RWPE1 (cell line): Measurements from ENCODE around the gene NLGN1.

Source experiments
- CTCF ChIA-PET: fragments of 350-600 bp; sonication (Branson Sonifier 250); formaldehyde crosslinking; extraction: SDS; loops from one replicate; lab custom pipeline; 2021; lab: Yijun Ruan, JAX
- POLR2A ChIA-PET: fragments of 400-600 bp; formaldehyde crosslinking; extraction: SDS; loops from one replicate; lab custom pipeline; 2020; ENCODE audit warnings: antibody characterized with exemption; ENCODE audit not compliant: low non-redundant PET; lab: Yijun Ruan, JAX
- DNase-seq: peaks from one replicate; pipeline ENCODE4 v3.0.0; 2012; ENCODE audit warnings: low spot score
- H3K27ac ChIP-seq: fragments of 450-650 bp; 2 replicates; pipeline ENCODE4 v1.5.1; 2017
- TF ChIP-seq, protein P1 (sequence below): fragments of 450-650 bp; conservative IDR thresholded peaks from 2 replicates; pipeline ENCODE4 v1.5.1; 2017; ENCODE audit warnings: low read depth, mild to moderate bottlenecking

NLGN1 gene

DNA sequence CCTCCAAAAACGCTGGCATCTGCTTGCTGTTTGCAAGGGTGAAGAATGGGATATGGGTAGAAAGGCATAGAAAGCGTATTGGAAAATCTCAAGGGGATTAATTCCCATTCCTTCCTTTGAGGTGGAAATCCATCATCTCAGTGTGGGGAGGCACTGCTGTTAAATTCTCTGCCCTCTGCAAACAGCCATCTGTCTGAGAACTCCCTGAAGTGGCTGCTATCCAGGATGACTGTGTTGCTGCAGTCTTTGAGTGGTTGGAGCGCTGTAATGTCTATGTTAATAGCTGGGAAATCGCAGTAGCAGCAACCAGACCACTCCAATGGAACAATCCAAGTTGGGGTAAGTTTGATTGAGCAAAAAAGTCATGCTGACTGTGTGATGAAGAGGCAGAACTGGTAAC, 625.9 kb downstream of the NLGN1 start:
- no peak overlapping the region for H3K27ac ChIP-seq
- POLR2A ChIA-PET: no interaction called here
- DNase-seq: no peak
- CTCF ChIA-PET: no interaction called here
- TF ChIP-seq, protein P1, sequence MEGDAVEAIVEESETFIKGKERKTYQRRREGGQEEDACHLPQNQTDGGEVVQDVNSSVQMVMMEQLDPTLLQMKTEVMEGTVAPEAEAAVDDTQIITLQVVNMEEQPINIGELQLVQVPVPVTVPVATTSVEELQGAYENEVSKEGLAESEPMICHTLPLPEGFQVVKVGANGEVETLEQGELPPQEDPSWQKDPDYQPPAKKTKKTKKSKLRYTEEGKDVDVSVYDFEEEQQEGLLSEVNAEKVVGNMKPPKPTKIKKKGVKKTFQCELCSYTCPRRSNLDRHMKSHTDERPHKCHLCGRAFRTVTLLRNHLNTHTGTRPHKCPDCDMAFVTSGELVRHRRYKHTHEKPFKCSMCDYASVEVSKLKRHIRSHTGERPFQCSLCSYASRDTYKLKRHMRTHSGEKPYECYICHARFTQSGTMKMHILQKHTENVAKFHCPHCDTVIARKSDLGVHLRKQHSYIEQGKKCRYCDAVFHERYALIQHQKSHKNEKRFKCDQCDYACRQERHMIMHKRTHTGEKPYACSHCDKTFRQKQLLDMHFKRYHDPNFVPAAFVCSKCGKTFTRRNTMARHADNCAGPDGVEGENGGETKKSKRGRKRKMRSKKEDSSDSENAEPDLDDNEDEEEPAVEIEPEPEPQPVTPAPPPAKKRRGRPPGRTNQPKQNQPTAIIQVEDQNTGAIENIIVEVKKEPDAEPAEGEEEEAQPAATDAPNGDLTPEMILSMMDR: no peak

DNA sequence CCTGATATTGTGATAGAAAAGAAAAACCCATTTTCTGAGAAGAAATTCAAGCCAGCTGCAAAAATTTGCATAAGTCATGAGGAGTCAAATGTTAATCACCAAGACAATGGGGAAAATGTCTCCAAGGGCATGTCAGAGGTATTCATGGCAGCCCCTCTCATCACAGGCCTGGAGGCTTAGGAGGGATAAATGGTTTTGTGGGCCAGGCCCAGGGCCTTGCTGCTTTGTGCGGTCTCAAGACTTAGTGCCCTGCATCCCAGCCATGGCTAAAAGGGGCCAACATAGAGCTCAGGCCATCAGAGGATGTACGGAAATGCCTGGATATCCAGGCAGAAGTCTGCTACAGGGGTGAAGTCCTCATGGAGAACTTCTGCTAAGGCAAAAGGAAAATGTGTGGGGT, 631.1 kb downstream of the NLGN1 start:
- H3K27ac ChIP-seq: no peak overlapping the region
- ChIA-PET POLR2A (no interaction called here), CTCF (interaction anchor here (0.7 kb wide), 1 partner anchor 453 kb away, joined by 3 read pairs; no protein-coding TSS in a partner anchor)
- DNase-seq: no peak
- TF ChIP-seq, protein P1: no peak

DNA sequence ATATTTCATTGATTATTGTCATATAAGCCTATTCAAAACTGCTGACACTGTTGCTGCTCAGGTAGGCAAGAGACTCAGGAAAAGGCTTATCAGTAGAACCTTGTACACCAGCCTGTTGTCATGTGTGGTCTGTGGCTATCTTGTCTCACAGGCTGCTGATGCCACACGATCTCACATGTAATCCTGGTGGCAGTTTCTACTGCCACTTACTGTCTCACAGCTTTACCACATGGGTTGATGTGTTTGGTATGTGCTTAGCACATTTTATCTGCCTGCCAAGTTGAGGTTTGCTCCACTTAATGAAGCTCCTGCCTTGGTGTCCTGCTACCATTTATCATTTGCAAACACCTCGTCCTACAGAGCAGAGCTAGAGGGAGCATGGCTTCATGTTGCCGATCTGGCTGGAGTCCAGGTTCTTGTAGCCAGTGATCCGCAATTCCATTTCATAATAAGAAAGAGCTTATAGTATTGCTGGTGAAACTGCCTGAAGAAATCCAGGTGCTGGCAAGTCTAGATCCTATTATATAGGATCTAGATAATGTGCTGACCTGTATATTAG, 637.9 kb downstream of the NLGN1 start:
- H3K27ac ChIP-seq: no peak overlapping the region
- TF ChIP-seq, protein P1: no peak
- no peak for DNase-seq
- CTCF ChIA-PET: no interaction called here
- POLR2A ChIA-PET: no interaction called here

DNA sequence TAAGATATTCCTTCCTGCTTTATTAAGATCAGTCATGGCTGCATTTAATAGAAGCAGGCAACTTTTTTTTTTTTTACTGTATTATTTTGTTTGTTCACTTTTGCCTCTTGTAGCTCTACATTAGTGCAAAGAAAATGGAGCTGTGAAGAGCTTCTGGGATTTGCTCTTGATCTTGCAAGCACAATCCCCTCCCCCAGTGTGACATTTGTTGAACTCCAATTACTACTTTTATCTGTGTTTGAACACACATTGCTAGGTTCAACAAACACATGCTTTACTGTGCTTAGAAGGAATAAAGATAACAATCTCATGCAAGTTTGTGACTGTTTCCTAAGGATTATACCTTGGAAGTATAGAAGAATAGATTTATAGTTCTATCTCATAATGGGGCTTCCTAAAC, 648.8 kb downstream of the NLGN1 start:
- POLR2A ChIA-PET: no interaction called here
- TF ChIP-seq, protein P1: no peak
- H3K27ac ChIP-seq: no peak overlapping the region
- CTCF ChIA-PET: interaction anchor here (0.7 kb wide), 1 partner anchor 131 kb away, joined by 4 read pairs; no protein-coding TSS in a partner anchor
- DNase-seq: no peak

DNA sequence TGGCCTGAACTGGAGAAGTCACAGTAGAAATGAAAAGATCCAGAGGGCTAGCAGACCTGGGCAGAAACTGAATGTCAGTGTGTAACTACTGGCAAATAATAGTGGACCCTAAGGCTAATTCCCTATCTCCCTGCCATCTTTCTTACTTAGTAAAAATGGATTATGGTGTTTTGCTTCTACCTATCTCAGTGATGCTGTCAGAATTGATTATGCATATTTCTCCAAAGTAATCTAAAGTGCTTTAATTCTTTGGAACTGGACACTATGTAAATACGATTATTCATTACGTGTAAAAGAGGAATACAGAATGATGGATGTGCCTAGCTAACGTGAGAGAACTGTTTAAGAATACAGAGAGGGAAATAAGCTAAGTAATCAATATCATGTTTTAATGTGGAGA, 651.9 kb downstream of the NLGN1 start:
- H3K27ac ChIP-seq: no peak overlapping the region
- no peak for DNase-seq
- POLR2A ChIA-PET: no interaction called here
- CTCF ChIA-PET: no interaction called here
- TF ChIP-seq, protein P1: no peak

DNA sequence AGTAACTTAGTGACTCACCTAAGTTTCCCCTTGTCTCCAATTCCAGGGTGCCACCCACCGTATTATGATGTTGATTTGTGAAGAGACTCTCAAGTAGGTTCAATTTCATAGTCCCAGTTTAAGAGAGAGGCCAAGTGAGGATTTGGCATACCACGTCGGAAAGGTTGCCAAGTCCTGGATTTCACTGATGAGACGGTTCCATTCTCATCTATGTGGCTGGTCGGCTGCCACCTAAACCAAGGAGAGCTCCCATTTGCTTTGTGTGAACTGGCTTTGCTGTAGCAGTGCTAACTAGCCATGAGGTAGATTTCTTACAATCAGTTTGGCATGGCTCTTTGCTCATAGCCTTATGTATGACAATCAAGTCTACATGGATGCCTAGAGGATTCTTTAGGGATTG, 653.6 kb downstream of the NLGN1 start:
- ChIA-PET POLR2A (no interaction called here), CTCF (interaction anchor here (0.6 kb wide), 1 partner anchor 62 kb away, joined by 5 read pairs; no protein-coding TSS in a partner anchor)
- TF ChIP-seq, protein P1: no peak
- H3K27ac ChIP-seq: no peak overlapping the region
- DNase-seq: no peak
